GM18520 (cell line): ENCODE measurements around the gene SLC2A4.
"Not testable (repeated sequence)": the region's sequence is repeated elsewhere in the genome, so short reads cannot be mapped to it uniquely, and the experiment has no call there.

ENCODE experiments used
- ATAC-seq: cut with Tn5 transposase; IDR thresholded peaks from one replicate; pipeline ENCODE4 v1.9.1; 2021; ENCODE audit not compliant: unreplicated experiment

The SLC2A4 gene

GRCh38 chr17:7281074-7281952 lies at the start of gene SLC2A4:
Gene SLC2A4, plus strand, starts transcription at chr17:7281718. Its CDS starts 217 bp downstream, at chr17:7281935.
- no peak for ATAC-seq

- ATAC-seq, result no peak
These were observed 49.4 kb upstream of the SLC2A4 start for GRCh38 chr17:7232114-7232513.

GRCh38 chr17:7233701-7234082 lies 47.8 kb upstream of the SLC2A4 start:
- ATAC-seq, result no peak

GRCh38 chr17:7234083-7234951 lies 47.2 kb upstream of the SLC2A4 start, which contains the start of gene DVL2:
Gene DVL2, minus strand, starts transcription at chr17:7234517. Its CDS starts 255 bp downstream, at chr17:7234262.
- ATAC-seq, result peak; percentile 50

- no peak for ATAC-seq
These were observed 45.5 kb upstream of the SLC2A4 start for GRCh38 chr17:7235693-7236665.

- no peak for ATAC-seq
These were observed 44.7 kb upstream of the SLC2A4 start for GRCh38 chr17:7236808-7237207.

- ATAC-seq, result no peak
These were observed 44.2 kb upstream of the SLC2A4 start for GRCh38 chr17:7237266-7237760.

- no peak for ATAC-seq
These were observed 43.6 kb upstream of the SLC2A4 start for GRCh38 chr17:7237761-7238419.

- no peak for ATAC-seq
These were observed 43.0 kb upstream of the SLC2A4 start for GRCh38 chr17:7238420-7239090.

GRCh38 chr17:7239091-7240027 lies 42.2 kb upstream of the SLC2A4 start, which contains the start of gene PHF23:
Gene PHF23, minus strand, starts transcription at chr17:7239457. Its CDS starts 178 bp downstream, at chr17:7239279.
- peak; percentile 36 for ATAC-seq

- ATAC-seq, result no peak
These were observed 41.1 kb upstream of the SLC2A4 start for GRCh38 chr17:7240375-7240774.

- ATAC-seq, result no peak
These were observed 40.3 kb upstream of the SLC2A4 start for GRCh38 chr17:7241090-7241733.

GRCh38 chr17:7241783-7242716 lies 39.5 kb upstream of the SLC2A4 start, which contains the start of gene GABARAP:
Gene GABARAP, minus strand, starts transcription at chr17:7242449. Its CDS starts 119 bp downstream, at chr17:7242330.
- ATAC-seq, result peak; percentile 29

- ATAC-seq, result peak; percentile 30
These were observed 38.6 kb upstream of the SLC2A4 start for GRCh38 chr17:7242717-7243452.

- ATAC-seq, result no peak
These were observed 38.1 kb upstream of the SLC2A4 start for GRCh38 chr17:7243453-7243729.

GRCh38 chr17:7243838-7244237 lies 37.7 kb upstream of the SLC2A4 start:
- ATAC-seq, result not testable (repeated sequence)
